Activated CD8-positive, alpha-beta T cell treated with anti-CD3 and anti-CD28 coated beads for 36 hours (primary cell): ENCODE data around the gene ARL14EP. TPM values are rescaled to one million over a fixed set of nuclear protein-coding genes. Genes with fewer than 3 reads are reported as not detected.

ENCODE experiments used
- ATAC-seq: fragments of 200-7000 bp; cut with Tn5 transposase; one replicate; pipeline ENCODE4 v1.10.0; 2021; ENCODE audit warnings: mild to moderate bottlenecking, moderate library complexity
- CTCF ChIA-PET: fragments of 350-600 bp; sonication (Branson Sonifier 250); formaldehyde crosslinking; loops from one replicate; lab custom pipeline; 2021; ENCODE audit warnings: antibody characterized with exemption; lab: Charles Lee
- POLR2A ChIA-PET: fragments of 350-600 bp; sonication (Branson Sonifier 250); formaldehyde crosslinking; loops from one replicate; lab custom pipeline; 2021; ENCODE audit warnings: antibody characterized with exemption; lab: Charles Lee
- DNase-seq: peaks from one replicate; pipeline ENCODE4 v3.0.0-alpha.2; 2020
- H3K27ac Mint-ChIP-seq: one replicate; pipeline ENCODE4 v1.8.0; 2021; ENCODE audit warnings: mild to moderate bottlenecking, mixed read lengths
- H3K27me3 Mint-ChIP-seq: one replicate; pipeline ENCODE4 v1.8.0; 2021; ENCODE audit warnings: mixed read lengths
- H3K36me3 Mint-ChIP-seq: one replicate; pipeline ENCODE4 v1.8.0; 2021; ENCODE audit warnings: low read depth, mixed read lengths
- H3K4me1 Mint-ChIP-seq: one replicate; pipeline ENCODE4 v1.8.0; 2021; ENCODE audit warnings: low read depth, mixed read lengths
- H3K4me3 Mint-ChIP-seq: one replicate; pipeline ENCODE4 v1.8.0; 2021; ENCODE audit warnings: mild to moderate bottlenecking, moderate library complexity, mixed read lengths
- H3K9me3 Mint-ChIP-seq: one replicate; pipeline ENCODE4 v1.8.0; 2021; ENCODE audit warnings: mixed read lengths
- CTCF ChIP-seq: fragments of 200-600 bp; IDR thresholded peaks from one replicate; pipeline ENCODE4 v1.8.0; 2022; ENCODE audit warnings: antibody characterized with exemption, mild to moderate bottlenecking
- intact Hi-C: fragments of 100-400 bp; cut with micrococcal nuclease; formaldehyde crosslinking; loops from one replicate; pipeline ENCODE4 v1.10.0; 2022
- total RNA-seq, 2 experiments: library from RNA; stranded (reverse); gene quantifications; one replicate each; pipeline ENCODE4 v1.2.3, GENCODE V29; 2021

Gene ARL14EP
- total RNA-seq, 2 experiments from 2014 or later, result 23.3 to 28.3 TPM

DNA sequence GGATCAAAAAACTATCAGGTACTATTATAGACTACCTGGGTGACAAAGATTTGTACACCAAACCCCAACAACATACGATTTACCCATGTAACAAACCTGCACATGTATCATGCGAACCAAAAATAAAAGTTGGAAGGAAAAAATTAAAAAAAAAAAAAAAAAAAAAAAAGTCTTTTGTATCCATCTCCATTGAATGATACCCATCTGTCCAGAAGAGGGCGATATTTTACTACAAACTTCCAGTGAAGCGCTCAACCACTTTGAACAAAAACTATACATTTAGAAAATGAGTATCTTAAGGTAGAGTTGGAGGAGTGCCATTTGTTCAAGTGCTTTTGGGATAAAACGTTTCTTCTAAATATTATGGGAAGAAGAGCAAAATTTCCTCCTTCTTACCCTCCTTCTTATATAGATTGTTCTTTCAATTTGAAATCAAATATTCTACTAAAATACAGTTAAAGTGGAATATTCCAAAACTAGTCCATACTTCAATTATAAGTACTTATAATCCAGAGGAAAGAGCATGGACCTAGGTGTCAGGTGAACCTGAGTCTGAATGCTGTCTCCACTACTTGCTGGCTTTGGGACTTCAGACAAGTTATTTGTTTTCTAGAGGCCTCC lies 23.3 kb downstream of the ARL14EP start:
- ChIA-PET CTCF (interaction anchor here (0.6 to 2.0 kb wide), 8 partner anchors 9 to 570 kb away, joined by 3 to 5 read pairs (median 4); no protein-coding TSS in a partner anchor), POLR2A (no interaction called here)
- peak; percentile 67 for TF ChIP-seq CTCF
- intact Hi-C loops, result loop anchor here (2.0 to 5.0 kb wide), 2 partner anchors 306 to 571 kb away; no protein-coding TSS in a partner anchor
- ATAC-seq (peak; percentile 66), DNase-seq (no peak)
- Mint-ChIP-seq H3K4me1 (peaks cover 15% of the 10 kb centered on the region), H3K9me3 (no peaks in the 10 kb centered on the region), H3K4me3 (no peak overlapping the region), H3K27me3 (no peaks in the 10 kb centered on the region), H3K36me3 (peaks cover 6% of the 10 kb centered on the region), H3K27ac (no peak overlapping the region)

DNA sequence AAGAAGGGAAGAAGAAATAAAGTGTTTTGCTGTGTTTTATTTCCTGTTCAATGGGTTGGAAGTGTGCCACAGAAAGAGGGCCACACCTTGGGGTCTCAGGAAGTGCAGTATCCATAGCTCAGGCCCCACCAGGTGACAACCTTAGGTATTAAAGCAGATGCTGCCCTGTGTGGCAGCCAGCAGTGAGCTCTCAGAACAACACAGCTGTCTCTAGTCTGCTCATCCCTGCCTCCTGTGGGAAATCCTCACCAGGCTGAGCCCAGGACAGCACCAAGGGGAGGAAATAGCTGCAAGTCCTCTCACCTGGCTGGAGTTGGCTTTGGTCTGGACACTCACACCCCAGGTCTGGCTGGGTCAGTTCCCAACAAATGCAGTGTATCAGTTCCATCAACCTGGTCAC lies 25.1 kb downstream of the ARL14EP start:
- ATAC-seq, result no peak
- CTCF ChIA-PET, result interaction anchor here (0.6 kb wide), 1 partner anchor 8 kb away, joined by 3 read pairs; no protein-coding TSS in a partner anchor
- POLR2A ChIA-PET, result no interaction called here
- H3K27ac Mint-ChIP-seq, result no peak overlapping the region
- no peak overlapping the region for H3K4me3 Mint-ChIP-seq
- intact Hi-C loops, result loop anchor here (5.0 kb wide), 1 partner anchor 304 kb away; no protein-coding TSS in a partner anchor
- no peaks in the 10 kb centered on the region for H3K9me3 Mint-ChIP-seq
- H3K4me1 Mint-ChIP-seq, result peaks cover 10% of the 10 kb centered on the region
- H3K36me3 Mint-ChIP-seq, result peaks cover under 1% of the 10 kb centered on the region
- no peak for DNase-seq
- peaks cover 6% of the 10 kb centered on the region for H3K27me3 Mint-ChIP-seq
- TF ChIP-seq CTCF, result no peak

GRCh38 chr11:30349885-30350284 lies 27.0 kb downstream of the ARL14EP start:
- no peak for DNase-seq
- Mint-ChIP-seq H3K36me3 (no peaks in the 10 kb centered on the region), H3K4me1 (peaks cover 9% of the 10 kb centered on the region), H3K27ac (no peak overlapping the region), H3K4me3 (no peak overlapping the region), H3K27me3 (peaks cover 6% of the 10 kb centered on the region), H3K9me3 (no peaks in the 10 kb centered on the region)
- POLR2A ChIA-PET, result no interaction called here
- no peak for ATAC-seq
- CTCF ChIA-PET, result interaction anchor here (1.6 kb wide), 1 partner anchor 34 kb away, joined by 3 read pairs; no protein-coding TSS in a partner anchor
- intact Hi-C loops, result loop anchor here (5.0 kb wide), 1 partner anchor 302 kb away; no protein-coding TSS in a partner anchor
- TF ChIP-seq CTCF, result no peak

DNA sequence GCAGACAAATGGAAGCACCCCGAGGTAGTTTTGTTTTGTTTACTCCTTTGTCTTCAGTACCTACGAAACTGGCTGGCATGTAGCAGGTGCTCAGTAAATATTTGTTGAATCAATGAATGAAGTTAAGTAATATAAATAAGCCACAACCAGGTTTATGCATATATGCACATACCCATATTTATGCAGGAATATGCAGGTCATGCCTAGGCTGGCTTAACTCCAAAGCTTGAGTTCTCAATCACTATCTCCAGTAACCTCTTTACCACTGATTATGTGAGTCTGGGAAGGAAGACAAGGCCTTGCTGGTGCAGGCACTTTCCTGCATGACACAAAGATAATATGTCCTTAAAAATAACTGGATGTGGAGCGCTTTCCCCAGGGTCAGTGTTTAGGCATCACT lies 27.5 kb downstream of the ARL14EP start:
- H3K27ac Mint-ChIP-seq, result no peak overlapping the region
- H3K4me1 Mint-ChIP-seq, result peaks cover 9% of the 10 kb centered on the region
- H3K27me3 Mint-ChIP-seq, result peaks cover 8% of the 10 kb centered on the region
- ChIA-PET CTCF (interaction anchor here (1.6 kb wide), 1 partner anchor 34 kb away, joined by 3 read pairs; no protein-coding TSS in a partner anchor), POLR2A (no interaction called here)
- intact Hi-C loops, result no loop called here
- DNase-seq, result no peak
- peaks cover 1% of the 10 kb centered on the region for H3K9me3 Mint-ChIP-seq
- no peak for ATAC-seq
- no peak for TF ChIP-seq CTCF
- H3K4me3 Mint-ChIP-seq, result no peak overlapping the region
- no peaks in the 10 kb centered on the region for H3K36me3 Mint-ChIP-seq

GRCh38 chr11:30351061-30351460 lies 28.2 kb downstream of the ARL14EP start:
- H3K9me3 Mint-ChIP-seq, result peaks cover 1% of the 10 kb centered on the region
- CTCF ChIA-PET, result no interaction called here

More at GRCh38 chr11:30351061-30351460, 28.2 kb downstream of the ARL14EP start:
- Mint-ChIP-seq H3K4me3 (no peak overlapping the region), H3K27ac (no peak overlapping the region), H3K4me1 (peaks cover 9% of the 10 kb centered on the region), H3K27me3 (peaks cover 8% of the 10 kb centered on the region), H3K36me3 (no peaks in the 10 kb centered on the region)
- intact Hi-C loops, result no loop called here
- no peak for DNase-seq
- POLR2A ChIA-PET, result no interaction called here
- no peak for TF ChIP-seq CTCF
- no peak for ATAC-seq
